ENCODE results near the gene CAVIN3. TPM values are rescaled to one million over a fixed set of nuclear protein-coding genes. Genes with fewer than 3 reads are reported as not detected.

The CAVIN3 gene
- total RNA-seq, 4 donors from 2014 or later, result 8.2 to 124 (median 31.0) TPM

GRCh38 chr11:6327806-6328205 is 7.5 kb upstream of the CAVIN3 start:
- Histone ChIP-seq H3K36me3 (no peaks in the 10 kb centered on the region), H3K4me3 (no peak overlapping the region), H3K4me1 (no peaks in the 10 kb centered on the region), H3K27me3 (no peaks in the 10 kb centered on the region), H3K9me3 (no peaks in the 10 kb centered on the region), H3K27ac (no peak overlapping the region)
- in situ Hi-C loops (cut with MboI; ENCODE audit: low pct_ligation_motif_present in 1 of 4, low pct_unique_long_range_greater_than_20kb in 1 of 4, low sequenced_read_pairs in 3 of 4) (loop anchor here in 1 of 4 donors (25.0 kb wide), 1 partner anchor 316 kb away; the partner anchor contains the start of gene OR56A4), intact Hi-C loops (cut with DNase I; ENCODE audit: low total_unique reads) (no loop called here)
- TF ChIP-seq EP300 (IDR thresholded peaks at IDR 0.05; ENCODE audit: low read depth), result no peak
- no peak for TF ChIP-seq POLR2AphosphoS5 (IDR thresholded peaks at IDR 0.05)
- TF ChIP-seq POLR2A (IDR thresholded peaks at IDR 0.05), result no peak
- TF ChIP-seq CTCF (IDR thresholded peaks at IDR 0.05), result no peak
- DNase-seq, result no peak

- Histone ChIP-seq H3K4me1 (peaks cover 0 to 4% (median under 1%) of the 10 kb centered on the region in 4 donors), H3K4me3 (no peak overlapping the region), H3K27me3 (no peaks in the 10 kb centered on the region), H3K9me3 (no peaks in the 10 kb centered on the region), H3K27ac (no peak overlapping the region), H3K36me3 (no peaks in the 10 kb centered on the region)
- TF ChIP-seq POLR2AphosphoS5 (IDR thresholded peaks at IDR 0.05) (no peak), CTCF (IDR thresholded peaks at IDR 0.05) (no peak), POLR2A (IDR thresholded peaks at IDR 0.05) (no peak), EP300 (IDR thresholded peaks at IDR 0.05; ENCODE audit: low read depth) (no peak)
- intact Hi-C loops (cut with DNase I; ENCODE audit: low total_unique reads) (no loop called here), in situ Hi-C loops (cut with MboI; ENCODE audit: low pct_ligation_motif_present in 1 of 4, low pct_unique_long_range_greater_than_20kb in 1 of 4, low sequenced_read_pairs in 3 of 4) (loop anchor here in 1 of 4 donors (25.0 kb wide), 1 partner anchor 315 kb away; the partner anchor contains the start of gene OR56A4)
- no peak for DNase-seq
- 81 to 100% methylated on average over 1 to 2 of the region's 2 CpGs for WGBS, 2 donors (ENCODE audit: low coverage in 1 of 2)
These were observed 6.7 kb upstream of the CAVIN3 start for GRCh38 chr11:6326985-6327384.

GRCh38 chr11:6326303-6326702 is 6.0 kb upstream of the CAVIN3 start:
- Histone ChIP-seq H3K27me3 (no peaks in the 10 kb centered on the region), H3K4me1 (peaks cover 0 to 7% (median 5%) of the 10 kb centered on the region in 4 donors), H3K27ac (no peak overlapping the region), H3K9me3 (no peaks in the 10 kb centered on the region), H3K36me3 (no peaks in the 10 kb centered on the region), H3K4me3 (no peak overlapping the region)
- TF ChIP-seq POLR2A (IDR thresholded peaks at IDR 0.05) (no peak), POLR2AphosphoS5 (IDR thresholded peaks at IDR 0.05) (no peak), CTCF (IDR thresholded peaks at IDR 0.05) (no peak), EP300 (IDR thresholded peaks at IDR 0.05; ENCODE audit: low read depth) (no peak)
- intact Hi-C loops (cut with DNase I; ENCODE audit: low total_unique reads), result no loop called here
- in situ Hi-C loops (cut with MboI; ENCODE audit: low pct_ligation_motif_present in 1 of 4, low pct_unique_long_range_greater_than_20kb in 1 of 4, low sequenced_read_pairs in 3 of 4), result loop anchor here in 1 of 4 donors (25.0 kb wide), 1 partner anchor 314 kb away; the partner anchor contains the start of gene OR56A4
- DNase-seq, result no peak

- intact Hi-C loops (cut with DNase I; ENCODE audit: low total_unique reads) (no loop called here), in situ Hi-C loops (cut with MboI; ENCODE audit: low pct_ligation_motif_present in 1 of 4, low pct_unique_long_range_greater_than_20kb in 1 of 4, low sequenced_read_pairs in 3 of 4) (loop anchor here in 1 of 4 donors (25.0 kb wide), 1 partner anchor 286 kb away; the partner anchor contains the start of gene OR56A1)
- no peak for TF ChIP-seq CTCF (IDR thresholded peaks at IDR 0.05)
- no peak for TF ChIP-seq POLR2AphosphoS5 (IDR thresholded peaks at IDR 0.05)
- TF ChIP-seq EP300 (IDR thresholded peaks at IDR 0.05; ENCODE audit: low read depth), result no peak
- no peak for TF ChIP-seq POLR2A (IDR thresholded peaks at IDR 0.05)
- no peak for DNase-seq
- Histone ChIP-seq H3K4me1 (peaks cover 0 to 33% (median 26%) of the 10 kb centered on the region in 4 donors), H3K4me3 (no peak overlapping the region), H3K27ac (no peak overlapping the region), H3K9me3 (no peaks in the 10 kb centered on the region), H3K36me3 (no peaks in the 10 kb centered on the region), H3K27me3 (peaks cover 5% of the 10 kb centered on the region)
- 35 to 57% methylated on average over 1 of the region's 1 CpG for WGBS, 2 donors (ENCODE audit: low coverage in 1 of 2)
These were observed 3.1 kb upstream of the CAVIN3 start for GRCh38 chr11:6323291-6323905.
